ENCODE measurements around the gene CENPV. TPM values are rescaled to one million over a fixed set of nuclear protein-coding genes. Genes with fewer than 3 reads are reported as not detected.
A peak's percentile ranks its signal among the peaks of the same experiment; 100 is the strongest.

CENPV gene
- total and polyA plus RNA-seq, 2 of the 13 experiments (the other 11 are each of a cell fraction or from before 2014, with no cell fraction given): 193 to 292 TPM

- TF ChIP-seq HOMEZ (CRISPR knock-in tag; IDR thresholded peaks at IDR 0.05; ENCODE audit: low read depth) (no peak), ZNF484 (CRISPR knock-in tag; IDR thresholded peaks at IDR 0.05; ENCODE audit: borderline replicate concordance, low read depth) (no peak), AKNA (CRISPR knock-in tag; IDR thresholded peaks at IDR 0.05; ENCODE audit: borderline replicate concordance) (no peak), RERE (CRISPR knock-in tag; IDR thresholded peaks at IDR 0.05; ENCODE audit: low read depth) (no peak), ZNF691 (CRISPR knock-in tag; IDR thresholded peaks at IDR 0.05; ENCODE audit: borderline replicate concordance, low read depth) (0 out of 2 replicates have a peak, but pooled peaks have one; percentile 15), ZMAT3 (CRISPR knock-in tag; conservative IDR thresholded peaks at IDR 0.05) (peak; percentile 40; the same call in 1 of the 2 replicates), KDM2A (CRISPR knock-in tag; IDR thresholded peaks at IDR 0.05; ENCODE audit: borderline replicate concordance, low read depth) (peak; percentile 57; the same call in 1 of the 2 replicates), FOSL2 (CRISPR knock-in tag; IDR thresholded peaks at IDR 0.05) (no peak), ZNF75D (CRISPR knock-in tag; IDR thresholded peaks at IDR 0.05; ENCODE audit: borderline replicate concordance) (0 out of 2 replicates have a peak, but pooled peaks have one; percentile 54), ZBTB8A (CRISPR knock-in tag; IDR thresholded peaks at IDR 0.05; ENCODE audit: borderline replicate concordance, low read depth) (0 out of 2 replicates have a peak, but pooled peaks have one; percentile 63), ZNF253 (CRISPR knock-in tag; IDR thresholded peaks at IDR 0.05; ENCODE audit: borderline replicate concordance) (no peak), TSC22D2 (CRISPR knock-in tag; IDR thresholded peaks at IDR 0.05; ENCODE audit: borderline replicate concordance) (no peak), ZBTB7B (CRISPR knock-in tag; IDR thresholded peaks at IDR 0.05) (0 out of 2 replicates have a peak, but pooled peaks have one; percentile 13)
Measured at GRCh38 chr17:16352667-16353316, 477 bp downstream of the CENPV start (continued).

Measured in HepG2 (cell line).